Endothelial cell of umbilical vein (primary cell): ENCODE measurements around the gene ZNF618. TPM values are rescaled to one million over a fixed set of nuclear protein-coding genes. Genes with fewer than 3 reads are reported as not detected.

Experiments
- BruUV-seq: library from RNA; stranded (reverse); fragments of 400-500 nt; replicated peaks from 2 replicates; lab custom pipeline; 2021; lab: Mats Ljungman, UMichigan
- CTCF ChIA-PET: fragments of 300-600, 350-600 bp; sonication (Branson Sonifier 250); formaldehyde crosslinking; loops from one replicate; lab custom pipeline; 2021; ENCODE audit warnings: antibody characterized with exemption, inconsistent platforms; lab: Charles Lee
- POLR2A ChIA-PET: fragments of 300-600, 350-600 bp; sonication (Branson Sonifier 250); formaldehyde crosslinking; loops from one replicate; lab custom pipeline; 2021; ENCODE audit warnings: antibody characterized with exemption, inconsistent platforms; lab: Charles Lee
- DNase-seq: peaks from one replicate; pipeline ENCODE4 v3.0.0-alpha.2; 2011; ENCODE audit warnings: low read depth, low spot score
- FAIRE-seq: peaks from 2 replicates; lab custom pipeline; 2011; peaks lifted over from hg19 to GRCh38; lab: Jason Lieb, UNC
- H2AFZ ChIP-seq: 2 replicates; pipeline ENCODE4 v1.6.0; 2012; ENCODE audit warnings: low read depth, low read length, control low read depth, inconsistent platforms
- H3K27ac ChIP-seq: 2 replicates; pipeline ENCODE4 v1.5.1; 2011; ENCODE audit warnings: low read depth, mild to moderate bottlenecking, control low read depth, low read length, moderate library complexity; ENCODE audit not compliant: insufficient read depth
- H3K27me3 ChIP-seq, 2 experiments: 2 replicates each; pipeline versions ENCODE4 v1.6.0 to v1.6.1; 2011; ENCODE audit warnings: low read length in 2 of 2, mixed read lengths in 1 of 2; ENCODE audit not compliant: control insufficient read depth in 2 of 2, insufficient read depth in 2 of 2
- H3K36me3 ChIP-seq, 2 experiments: 2 replicates in 1 of 2; 3 replicates in 1 of 2; pipeline ENCODE4 v1.5.1; 2011; ENCODE audit warnings: low read length in 2 of 2, mild to moderate bottlenecking in 1 of 2, moderate library complexity in 1 of 2; ENCODE audit not compliant: control insufficient read depth in 2 of 2, insufficient read depth in 2 of 2; ENCODE audit errors: extremely low read depth in 1 of 2
- H3K4me1 ChIP-seq: 3 replicates; pipeline ENCODE4 v1.5.1; 2011; ENCODE audit warnings: mild to moderate bottlenecking, low read length; ENCODE audit not compliant: control insufficient read depth, insufficient read depth; ENCODE audit errors: extremely low read depth
- H3K4me2 ChIP-seq: 2 replicates; pipeline ENCODE4 v1.6.1; 2011; ENCODE audit warnings: low read length, control low read depth, mixed read lengths; ENCODE audit not compliant: insufficient read depth
- H3K4me3 ChIP-seq, 3 experiments: fragments of 200-600 bp in 1 of 3; sonication (generic), shearing (Covaris generic) in 1 of 3; replicated peaks in 1 of 3; 2 replicates each; pipeline ENCODE4 v1.5.1; 2011 to 2016; ENCODE audit warnings: control low read depth in 3 of 3, low read length in 3 of 3, mild to moderate bottlenecking in 2 of 3, inconsistent platforms in 1 of 3, low read depth in 1 of 3, moderate library complexity in 1 of 3; ENCODE audit not compliant: insufficient read depth in 1 of 3
- H3K79me2 ChIP-seq: 2 replicates; pipeline ENCODE4 v1.6.0; 2012; ENCODE audit warnings: low read length, inconsistent platforms; ENCODE audit not compliant: control insufficient read depth, insufficient read depth
- H3K9ac ChIP-seq: replicated peaks from 2 replicates; pipeline ENCODE3; 2011; ENCODE audit warnings: low read length, control low read depth; ENCODE audit not compliant: insufficient read depth; ENCODE audit errors: extremely low read depth
- H3K9me1 ChIP-seq: replicated peaks from 3 replicates; pipeline ENCODE4 v1.6.0; 2011; ENCODE audit warnings: mild to moderate bottlenecking, low read length; ENCODE audit not compliant: control insufficient read depth, insufficient read depth; ENCODE audit errors: extremely low read depth
- H3K9me3 ChIP-seq: replicated peaks from 2 replicates; pipeline ENCODE4 v1.5.1; 2012; ENCODE audit warnings: low read length, inconsistent platforms; ENCODE audit not compliant: control insufficient read depth, insufficient read depth
- H4K20me1 ChIP-seq: replicated peaks from 2 replicates; pipeline ENCODE3; 2011; ENCODE audit warnings: mild to moderate bottlenecking, low read length; ENCODE audit not compliant: control insufficient read depth, insufficient read depth; ENCODE audit errors: extremely low read depth
- CTCF ChIP-seq, 2 donors: IDR thresholded peaks; 1 replicate in 1 of 2; 2 replicates in 1 of 2; pipeline ENCODE4 v1.5.1; 2011; ENCODE audit warnings: low read length in 2 of 2, mild to moderate bottlenecking in 2 of 2, moderate library complexity in 2 of 2, control low read depth in 1 of 2, inconsistent platforms in 1 of 2, low read depth in 1 of 2; ENCODE audit not compliant: insufficient read depth in 1 of 2; ENCODE audit errors: extremely low read depth in 1 of 2
- EZH2 ChIP-seq: IDR thresholded peaks from 2 replicates; pipeline ENCODE4 v1.6.1; 2012; ENCODE audit warnings: borderline replicate concordance, low read depth, mild to moderate bottlenecking, moderate library complexity, low read length, inconsistent platforms; ENCODE audit not compliant: severe bottlenecking
- FOS ChIP-seq: IDR thresholded peaks from 2 replicates; pipeline ENCODE4 v1.6.1; 2011; ENCODE audit warnings: mild to moderate bottlenecking, low read length, moderate library complexity, borderline replicate concordance; ENCODE audit not compliant: insufficient read depth
- JUN ChIP-seq: IDR thresholded peaks from 2 replicates; pipeline ENCODE4 v1.6.1; 2011; ENCODE audit warnings: borderline replicate concordance, low read depth; ENCODE audit not compliant: insufficient read length, insufficient read depth
- MYC ChIP-seq: IDR thresholded peaks from one replicate; pipeline ENCODE4 v1.6.1; 2011; ENCODE audit warnings: mild to moderate bottlenecking, low read depth, low read length
- POLR2A ChIP-seq: IDR thresholded peaks from 2 replicates; pipeline ENCODE4 v1.6.1; 2012; ENCODE audit warnings: low read depth, mild to moderate bottlenecking, control low read depth, low read length
- dilution Hi-C: fragments of 300-500 bp; cut with MboI; formaldehyde crosslinking; loops from one replicate; pipeline ENCODE4 v1.15.0; 2019; ENCODE audit warnings: low sequenced_read_pairs; ENCODE audit not compliant: extremely low pct_ligation_motif_present
- intact Hi-C: fragments of 100-400 bp; cut with micrococcal nuclease; formaldehyde crosslinking; loops from one replicate; pipeline ENCODE4 v1.10.0; 2022
- polyA plus RNA-seq, 4 experiments: library from polyadenylated mRNA; depleted of rRNA in 3 of 4; stranded (reverse) in 3 of 4; unstranded in 1 of 4; fragments of >200 nt; gene quantifications; 2 replicates each; pipeline versions ENCODE4 v1.2.1 to v1.2.3, GENCODE V29; 2011 to 2012; ENCODE audit warnings: missing spikeins in 1 of 4
- total RNA-seq: library from RNA; stranded (reverse); gene quantifications from 2 replicates; pipeline ENCODE4 v1.2.3, GENCODE V29; 2021

Gene ZNF618
- total and polyA plus RNA-seq, 2 donors (not counting 3 experiments of a cell fraction or from before 2014, with no cell fraction given), result 22.6 to 80.3 TPM

- Histone ChIP-seq H3K9me3 (no peaks in the 10 kb centered on the region), H3K27ac (no peak overlapping the region), H3K9ac (no peak overlapping the region), H3K4me2 (no peak overlapping the region), H3K9me1 (no peaks in the 10 kb centered on the region), H3K4me1 (peaks cover 6% of the 10 kb centered on the region), H4K20me1 (peaks cover 3% of the 10 kb centered on the region), H2AFZ (no peak overlapping the region), H3K36me3 (peaks cover 0 to 8% of the 10 kb centered on the region in 2 experiments), H3K4me3 (no peak overlapping the region), H3K79me2 (peaks cover 72% of the 10 kb centered on the region), H3K27me3 (no peaks in the 10 kb centered on the region)
- ChIA-PET POLR2A (no interaction called here), CTCF (interaction anchor here (1.0 to 2.0 kb wide), 7 partner anchors 13 to 102 kb away, joined by 3 to 8 read pairs (median 6); no protein-coding TSS in a partner anchor)
- TF ChIP-seq EZH2 (no peak), JUN (no peak), MYC (no peak), FOS (no peak), POLR2A (no peak), CTCF (IDR thresholded peaks at IDR 0.05; ENCODE audit: extremely low read depth in 1 of 2, insufficient read depth in 1 of 2, low read depth in 1 of 2, low read length in 2 of 2) (no peak)
- dilution Hi-C loops (no loop called here), intact Hi-C loops (no loop called here)
- BruUV-seq, result no TSS peak
- DNase-seq, result no peak
- FAIRE-seq, result no peak
These were observed 102.7 kb downstream of the ZNF618 start for GRCh38 chr9:113978725-113979342.
